Psoas muscle (tissue), 8 donors: ENCODE data around the gene KCNMB1. TPM values are rescaled to one million over a fixed set of nuclear protein-coding genes. Genes with fewer than 3 reads are reported as not detected.

Source experiments
- ATAC-seq, 4 donors: fragments of 200-7000 bp; cut with Tn5 transposase; one replicate each; pipeline ENCODE4 v1.9.1; 2020; ENCODE audit warnings: moderate library complexity in 3 of 4, mild to moderate bottlenecking in 2 of 4
- DNase-seq, 2 donors: peaks; one replicate each; pipeline ENCODE4 v3.0.0-alpha.2; 2020
- H3K27ac ChIP-seq: fragments of 200-600 bp; one replicate; pipeline ENCODE4 v1.8.0; 2022
- H3K27me3 ChIP-seq, 3 donors: fragments of 200-600 bp in 1 of 3; one replicate each; pipeline versions ENCODE4 v1.6.1 to v1.8.0; 2013 to 2022; ENCODE audit warnings: low read length in 2 of 3, mild to moderate bottlenecking in 2 of 3, moderate library complexity in 1 of 3; ENCODE audit not compliant: insufficient read depth in 3 of 3
- H3K36me3 ChIP-seq, 2 donors: fragments of 200-600 bp in 1 of 2; one replicate each; pipeline versions ENCODE4 v1.6.1 to v1.8.0; 2013 to 2022; ENCODE audit warnings: low read depth in 1 of 2, mild to moderate bottlenecking in 1 of 2, moderate library complexity in 1 of 2; ENCODE audit not compliant: insufficient read depth in 1 of 2
- H3K4me1 ChIP-seq: fragments of 200-600 bp; one replicate; pipeline ENCODE4 v1.8.0; 2022
- H3K4me3 ChIP-seq: fragments of 200-600 bp; one replicate; pipeline ENCODE4 v1.8.0; 2022; ENCODE audit warnings: mild to moderate bottlenecking
- H3K9me3 ChIP-seq: fragments of 200-600 bp; one replicate; pipeline ENCODE4 v1.8.0; 2022
- WGBS, 3 donors: extraction: QIAGEN DNeasy Blood & Tissue Kit; methylation state at CpG; one replicate each; pipeline versions ENCODE4 v1.1.6 to v1.1.7; 2013; 5-methylcytosine and 5-hydroxymethylcytosine counted together
- intact Hi-C, 2 donors: fragments of 100-400 bp; cut with DNase I; formaldehyde crosslinking; loops; one replicate each; pipeline versions ENCODE4 v1.11.0 to v1.14.2; 2022
- polyA plus RNA-seq, 3 donors: library from polyadenylated mRNA; stranded (reverse); fragments of 200-250 nt; gene quantifications; one replicate each; pipeline ENCODE4 v1.2.3, GENCODE V29; 2013
- total RNA-seq, 4 donors: library from RNA; stranded (reverse); fragmentation: NEBNext Ultra II Directional in 2 of 4; extraction: Animal tissue kit (Norgen Biotek cat#: 25700) in 2 of 4; gene quantifications; one replicate each; pipeline versions ENCODE4 v1.2.1 to v1.2.4, GENCODE V29; 2021 to 2023
- TF ChIP-seq, protein P1 (sequence below): fragments of 200-600 bp; IDR thresholded peaks from one replicate; pipeline ENCODE4 v1.8.0; 2022; ENCODE audit warnings: antibody characterized with exemption
- donor health status: healthy with polysubstance abuse.
- donor health status: DM: no; HTN: no; CAD: no; lungs with moderate emphysema.
- donor health status: Bipolar disorder and iron deficiency.
- donor health status: healthy.
- donor health status: DM: yes; HTN: yes; CAD: no.
- donor health status: DM: no; HTN: no; CAD: no.
- donor health status: DM: no; HTN: no; CAD: no.
- donor health status: DM: yes; HTN: yes; CAD: no.

The KCNMB1 gene
- total and polyA plus RNA-seq, 7 donors, result 0.12 to 0.42 (median 0.25) TPM

DNA sequence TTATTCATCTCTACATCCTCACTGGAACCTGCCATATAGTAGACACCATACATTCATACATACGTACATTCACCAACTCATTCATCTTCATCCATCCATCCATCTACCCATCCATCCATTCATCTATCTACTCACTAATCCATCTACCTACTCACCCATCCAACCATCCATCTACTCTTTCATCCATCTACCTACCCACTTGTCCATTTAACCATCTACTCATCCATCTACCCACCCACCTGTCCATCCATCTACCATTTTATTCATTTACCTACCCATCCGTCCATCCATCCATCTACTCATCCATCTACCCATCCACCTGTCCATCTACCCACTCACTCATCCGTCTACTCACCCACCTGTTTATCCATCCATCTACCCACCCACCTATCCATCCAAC, 59.6 kb downstream of the KCNMB1 start:
- DNase-seq, result no peak
- 73 to 88% (median 77%) methylated on average over 3 of the region's 3 CpGs for WGBS, 3 donors
- ATAC-seq, result no peak
- H3K27ac ChIP-seq, result no peak overlapping the region
- TF ChIP-seq, protein P1, sequence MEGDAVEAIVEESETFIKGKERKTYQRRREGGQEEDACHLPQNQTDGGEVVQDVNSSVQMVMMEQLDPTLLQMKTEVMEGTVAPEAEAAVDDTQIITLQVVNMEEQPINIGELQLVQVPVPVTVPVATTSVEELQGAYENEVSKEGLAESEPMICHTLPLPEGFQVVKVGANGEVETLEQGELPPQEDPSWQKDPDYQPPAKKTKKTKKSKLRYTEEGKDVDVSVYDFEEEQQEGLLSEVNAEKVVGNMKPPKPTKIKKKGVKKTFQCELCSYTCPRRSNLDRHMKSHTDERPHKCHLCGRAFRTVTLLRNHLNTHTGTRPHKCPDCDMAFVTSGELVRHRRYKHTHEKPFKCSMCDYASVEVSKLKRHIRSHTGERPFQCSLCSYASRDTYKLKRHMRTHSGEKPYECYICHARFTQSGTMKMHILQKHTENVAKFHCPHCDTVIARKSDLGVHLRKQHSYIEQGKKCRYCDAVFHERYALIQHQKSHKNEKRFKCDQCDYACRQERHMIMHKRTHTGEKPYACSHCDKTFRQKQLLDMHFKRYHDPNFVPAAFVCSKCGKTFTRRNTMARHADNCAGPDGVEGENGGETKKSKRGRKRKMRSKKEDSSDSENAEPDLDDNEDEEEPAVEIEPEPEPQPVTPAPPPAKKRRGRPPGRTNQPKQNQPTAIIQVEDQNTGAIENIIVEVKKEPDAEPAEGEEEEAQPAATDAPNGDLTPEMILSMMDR, result no peak
- no peak overlapping the region for H3K4me3 ChIP-seq
- no peaks in the 10 kb centered on the region for H3K36me3 ChIP-seq
- peaks cover 3% of the 10 kb centered on the region for H3K4me1 ChIP-seq
- no peaks in the 10 kb centered on the region for H3K27me3 ChIP-seq
- no peaks in the 10 kb centered on the region for H3K9me3 ChIP-seq
- intact Hi-C loops, result no loop called here

DNA sequence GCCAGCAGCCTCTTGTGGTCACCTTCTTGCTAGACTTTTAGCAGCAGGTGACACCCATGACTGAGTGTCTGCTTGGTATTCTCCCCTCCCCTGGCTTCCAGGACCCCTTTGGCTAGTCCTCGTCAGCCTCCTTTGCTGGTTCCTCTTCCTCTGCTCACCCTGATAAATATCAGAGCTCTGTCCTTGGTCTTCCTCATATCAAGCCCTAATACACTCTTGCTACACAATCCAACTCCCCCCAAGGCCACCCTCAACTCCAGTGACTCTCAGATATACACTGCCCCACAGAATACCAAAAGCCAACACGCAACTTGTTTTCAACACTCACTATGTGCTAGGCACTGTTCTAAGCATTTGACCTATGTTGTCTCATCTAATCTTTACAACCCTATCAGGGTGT, 61.3 kb downstream of the KCNMB1 start:
- H3K4me3 ChIP-seq, result no peak overlapping the region
- no peak overlapping the region for H3K27ac ChIP-seq
- no peaks in the 10 kb centered on the region for H3K36me3 ChIP-seq
- ATAC-seq (no peak), DNase-seq (no peak)
- TF ChIP-seq, protein P1, result no peak
- no peaks in the 10 kb centered on the region for H3K27me3 ChIP-seq
- peaks cover 3% of the 10 kb centered on the region for H3K4me1 ChIP-seq
- WGBS, 3 donors, result 84 to 94% (median 88%) methylated on average over 2 of the region's 2 CpGs
- H3K9me3 ChIP-seq, result no peaks in the 10 kb centered on the region
- intact Hi-C loops, result no loop called here

DNA sequence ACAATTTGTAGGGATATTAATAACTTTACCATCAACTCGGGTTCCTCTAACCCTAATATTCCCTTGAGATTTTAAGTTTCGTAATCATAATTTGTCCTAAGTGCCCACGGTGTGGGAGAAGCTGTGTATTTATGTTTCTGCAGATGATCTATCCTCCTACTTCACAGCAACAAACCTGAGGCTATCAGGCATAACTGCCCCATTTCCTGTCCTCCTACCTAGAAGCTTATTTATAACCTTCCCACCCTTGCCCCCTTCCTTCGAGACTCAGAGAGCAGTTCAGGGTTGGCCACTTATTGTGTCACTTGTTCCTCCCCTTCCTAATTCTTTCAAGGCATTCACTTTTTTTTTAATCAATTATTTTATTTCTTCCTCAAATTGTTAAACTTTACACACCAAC, 62.0 kb downstream of the KCNMB1 start:
- Histone ChIP-seq H3K36me3 (no peaks in the 10 kb centered on the region), H3K4me1 (peaks cover 3% of the 10 kb centered on the region), H3K27ac (no peak overlapping the region), H3K27me3 (no peaks in the 10 kb centered on the region), H3K9me3 (no peaks in the 10 kb centered on the region), H3K4me3 (no peak overlapping the region)
- no peak for DNase-seq
- 47 to 50% (median 49%) methylated on average over 4 of the region's 4 CpGs for WGBS, 3 donors
- ATAC-seq, result no peak
- intact Hi-C loops, result no loop called here
- TF ChIP-seq, protein P1, result no peak

Other genes with a start within 250 kb of the KCNMB1 start
- gene C5orf58, start 156.4 kb downstream of the KCNMB1 start, total RNA-seq, result not detected
- not detected for gene C5orf58, start 156.4 kb downstream of the KCNMB1 start, polyA plus RNA-seq
- 1 to 10 TPM; 4.2 to 6.0 (median 4.8) TPM for gene LCP2, start 91.6 kb downstream of the KCNMB1 start, total RNA-seq
- gene LCP2, start 91.6 kb downstream of the KCNMB1 start, polyA plus RNA-seq, result 1 to 10 TPM in 2 of 3 donors, under 1 TPM in 1; 0.76 to 1.8 (median 1.2) TPM
- not detected for gene KCNIP1, start 114.7 kb upstream of the KCNMB1 start, total RNA-seq
- gene KCNIP1, start 114.7 kb upstream of the KCNMB1 start, polyA plus RNA-seq, result under 1 TPM in 1 of 3 donors, not detected in 2; 0.03 TPM